GM21390 (cell line): Measurements from ENCODE around the gene SERPINB12.

Source experiments
- ATAC-seq: cut with Tn5 transposase; IDR thresholded peaks from one replicate; pipeline ENCODE4 v1.9.1; 2021; ENCODE audit not compliant: unreplicated experiment

SERPINB12 gene, protein sequence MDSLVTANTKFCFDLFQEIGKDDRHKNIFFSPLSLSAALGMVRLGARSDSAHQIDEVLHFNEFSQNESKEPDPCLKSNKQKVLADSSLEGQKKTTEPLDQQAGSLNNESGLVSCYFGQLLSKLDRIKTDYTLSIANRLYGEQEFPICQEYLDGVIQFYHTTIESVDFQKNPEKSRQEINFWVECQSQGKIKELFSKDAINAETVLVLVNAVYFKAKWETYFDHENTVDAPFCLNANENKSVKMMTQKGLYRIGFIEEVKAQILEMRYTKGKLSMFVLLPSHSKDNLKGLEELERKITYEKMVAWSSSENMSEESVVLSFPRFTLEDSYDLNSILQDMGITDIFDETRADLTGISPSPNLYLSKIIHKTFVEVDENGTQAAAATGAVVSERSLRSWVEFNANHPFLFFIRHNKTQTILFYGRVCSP

DNA sequence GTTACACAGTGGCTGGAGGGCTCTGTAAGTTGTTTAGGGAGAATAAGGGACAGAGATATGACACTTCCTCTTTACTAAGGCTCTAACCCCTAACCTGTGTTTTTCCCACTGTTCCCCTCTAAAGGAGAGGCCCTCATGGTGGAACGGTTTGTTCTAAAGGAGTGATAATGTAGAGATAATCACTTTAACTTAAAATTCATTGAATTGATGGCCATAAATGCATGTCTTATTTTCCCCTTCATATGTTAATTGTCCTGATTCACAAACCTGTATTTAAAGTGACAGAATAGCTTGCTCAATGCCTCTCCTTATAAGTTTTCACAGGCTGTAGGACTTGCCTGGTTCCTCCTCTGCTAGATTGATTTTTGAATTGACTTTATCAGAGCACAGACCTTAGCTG is at the start of gene SERPINB12:
Gene SERPINB12, plus strand, starts transcription at position 301 of the 400 bp plus-strand sequence. CDS start 13,791 bp downstream, outside the sequence.
- ATAC-seq: no peak

DNA sequence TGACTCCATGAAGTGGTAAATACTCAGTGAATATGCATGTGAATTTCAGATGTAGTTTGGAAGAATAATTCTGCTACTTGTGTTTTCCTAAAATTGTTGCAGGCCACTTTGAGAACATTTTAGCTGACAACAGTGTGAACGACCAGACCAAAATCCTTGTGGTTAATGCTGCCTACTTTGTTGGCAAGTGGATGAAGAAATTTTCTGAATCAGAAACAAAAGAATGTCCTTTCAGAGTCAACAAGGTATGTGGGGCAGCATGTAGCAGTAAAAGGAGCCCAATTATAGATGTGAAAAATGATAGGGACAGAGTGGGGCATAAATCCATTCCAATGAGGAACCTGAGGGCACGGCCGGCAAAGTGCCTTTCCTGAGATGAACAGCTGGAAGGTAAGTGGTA is 49.3 kb upstream of the SERPINB12 start:
- no peak for ATAC-seq

DNA sequence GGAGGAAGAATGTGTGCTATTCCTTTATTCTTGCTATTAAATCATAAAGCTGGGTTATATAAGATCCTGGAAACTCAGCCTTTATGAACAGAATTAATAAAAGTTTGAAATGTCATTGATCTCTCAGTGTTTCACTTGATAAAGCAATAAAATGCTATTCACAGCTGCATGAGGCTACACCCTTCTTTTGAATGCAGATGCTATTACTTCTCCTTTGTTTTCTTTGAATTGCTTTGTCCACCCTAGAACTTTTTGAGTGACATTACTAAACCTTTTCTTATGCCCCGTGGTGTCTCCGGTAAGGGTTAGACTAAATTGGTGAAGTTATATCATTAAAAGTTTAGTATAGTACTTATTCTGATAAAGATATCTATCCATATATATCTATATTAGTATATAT is 46.5 kb upstream of the SERPINB12 start:
- ATAC-seq: no peak

DNA sequence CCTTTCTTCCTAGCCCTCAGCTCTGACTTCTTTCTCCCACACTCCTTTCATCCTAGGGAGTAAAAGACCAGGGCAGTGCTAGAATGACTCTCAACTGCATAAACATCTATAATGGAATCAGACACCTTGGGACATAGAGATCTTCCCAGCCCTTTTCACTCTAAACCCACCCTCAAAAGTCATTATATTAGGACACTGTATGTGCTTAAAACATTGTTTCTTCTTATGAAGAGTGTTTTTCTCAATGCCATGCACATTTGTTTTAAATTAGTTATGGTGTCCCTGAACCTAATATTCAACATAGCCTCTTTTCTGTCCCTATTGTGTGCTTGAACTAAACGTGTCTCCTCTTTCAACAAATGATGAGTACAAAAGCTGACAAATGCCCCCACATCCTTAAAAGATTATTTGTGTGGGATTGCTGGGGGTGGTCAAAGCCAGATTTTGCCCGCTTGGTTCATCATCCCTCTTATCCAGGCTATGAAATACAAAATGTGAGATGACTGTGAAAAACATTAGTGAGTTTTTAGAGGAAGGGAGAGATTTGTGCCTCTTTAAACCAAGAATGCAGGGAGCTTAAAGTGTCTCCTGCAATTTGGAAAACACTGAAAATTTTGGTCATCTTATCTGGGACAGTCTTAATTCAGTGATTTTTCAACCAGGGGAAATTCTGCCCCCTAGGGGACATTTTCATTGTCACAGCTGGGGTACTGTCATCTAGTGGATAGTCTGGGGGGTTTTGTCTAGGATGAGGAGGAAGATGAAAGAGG is 36.4 kb upstream of the SERPINB12 start:
- ATAC-seq: no peak

DNA sequence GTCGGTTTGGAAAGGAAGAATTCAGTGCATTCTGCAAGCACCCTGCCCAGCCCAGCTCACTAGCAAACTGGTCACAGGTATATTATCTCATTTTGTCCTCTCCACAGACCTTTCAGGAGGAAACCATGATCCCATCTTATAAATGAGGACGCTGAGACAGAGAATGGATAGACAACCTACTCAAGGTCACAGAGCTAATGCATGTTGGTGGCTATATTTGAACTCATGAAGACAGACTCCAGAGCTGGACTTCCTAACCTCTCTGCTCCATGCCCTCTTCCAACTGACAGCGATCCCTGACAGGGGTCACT is 35.9 kb upstream of the SERPINB12 start:
- ATAC-seq: no peak

DNA sequence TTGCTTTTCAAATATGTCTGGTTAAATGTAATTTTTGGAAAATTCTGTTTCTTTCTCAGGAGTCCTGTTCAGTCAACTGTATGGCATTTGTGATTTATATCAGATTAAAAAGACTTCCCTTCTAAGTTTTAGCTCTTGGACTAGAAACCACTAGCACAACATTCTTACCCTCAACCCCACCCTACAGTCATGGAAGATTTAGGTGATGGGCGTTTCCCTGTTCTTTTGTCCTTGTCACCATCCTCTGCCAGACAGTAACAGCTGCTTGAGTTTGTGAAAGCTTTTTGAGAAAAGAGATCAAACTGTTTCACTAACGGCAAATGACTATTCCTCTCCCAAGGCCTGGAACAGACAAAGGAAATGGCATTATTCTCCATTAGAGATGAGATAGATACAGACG is 33.6 kb upstream of the SERPINB12 start:
- ATAC-seq: no peak

DNA sequence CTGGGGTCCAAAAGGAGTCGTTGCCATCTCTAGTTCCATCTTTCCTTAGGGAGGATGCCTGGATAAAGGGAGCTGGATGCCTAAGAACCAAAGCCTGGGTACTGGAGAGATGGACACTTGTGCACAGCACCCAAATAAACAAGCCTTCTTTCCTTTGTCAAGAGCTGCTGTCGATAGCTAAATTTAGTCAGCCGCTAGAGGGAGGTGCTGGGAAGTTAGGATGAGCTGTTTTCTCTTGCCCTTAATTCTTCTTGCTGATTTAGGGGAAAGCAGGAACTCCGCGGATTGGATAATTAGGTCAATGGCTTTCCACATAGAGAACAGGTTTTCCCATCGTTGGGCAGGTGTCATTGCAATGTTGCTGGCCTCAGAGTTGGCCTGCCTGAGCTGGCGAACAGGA is 30.9 kb upstream of the SERPINB12 start:
- no peak for ATAC-seq

DNA sequence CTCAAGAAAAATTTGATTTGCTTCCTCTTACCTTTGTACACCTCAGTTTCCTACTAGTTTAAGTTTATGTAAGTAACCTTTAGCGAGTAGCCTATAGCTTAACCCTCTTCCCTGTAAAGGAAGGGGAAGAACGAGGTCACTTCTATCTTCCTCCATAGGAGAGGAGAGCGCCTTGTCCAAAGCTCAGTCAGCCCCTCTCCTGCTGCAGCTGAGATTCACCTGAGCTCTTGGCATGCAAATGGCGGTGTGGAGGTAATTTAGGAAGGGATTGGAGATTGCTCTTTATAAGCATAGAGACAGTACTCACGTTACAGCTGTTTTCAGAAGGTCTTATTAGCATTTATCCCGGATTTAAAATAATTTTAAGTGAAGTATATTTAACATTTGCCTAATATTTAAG is 27.8 kb upstream of the SERPINB12 start:
- no peak for ATAC-seq

DNA sequence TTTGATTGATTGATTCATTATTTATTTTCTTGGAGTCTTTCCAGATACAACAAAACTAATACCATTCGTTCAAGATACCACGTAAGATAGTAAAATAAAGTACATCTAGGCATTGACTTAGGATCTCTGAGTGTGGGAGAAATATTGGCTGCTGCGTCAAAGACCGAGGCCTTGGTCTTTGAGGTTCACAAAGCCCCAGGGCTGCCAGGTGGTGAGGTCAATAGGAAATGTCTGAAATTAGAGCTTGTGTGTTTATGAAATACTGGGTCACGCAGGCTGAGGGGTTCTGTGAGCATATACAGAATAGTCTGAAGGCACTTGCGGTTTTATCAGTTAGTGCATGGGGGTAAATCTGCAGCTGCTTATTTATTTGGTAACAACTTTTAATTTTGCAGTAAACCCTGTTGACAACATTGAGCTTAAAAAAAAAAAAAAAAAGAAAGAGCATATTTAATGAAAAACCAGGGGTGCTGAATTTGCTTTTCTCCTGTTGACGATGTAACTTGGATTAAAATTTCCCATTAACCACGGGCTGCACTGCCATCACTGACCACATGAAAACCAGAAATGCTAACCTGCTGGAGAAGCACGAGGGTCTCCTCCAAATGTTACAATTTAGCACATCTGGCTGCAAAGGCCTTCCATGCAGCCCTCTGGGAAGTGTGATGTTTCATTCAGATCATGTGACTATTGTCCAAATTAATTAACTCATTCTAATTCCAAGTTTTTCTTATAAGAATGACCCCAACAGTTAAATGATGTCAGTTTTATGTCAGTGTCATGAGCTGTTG is 27.1 kb upstream of the SERPINB12 start:
- ATAC-seq: no peak

DNA sequence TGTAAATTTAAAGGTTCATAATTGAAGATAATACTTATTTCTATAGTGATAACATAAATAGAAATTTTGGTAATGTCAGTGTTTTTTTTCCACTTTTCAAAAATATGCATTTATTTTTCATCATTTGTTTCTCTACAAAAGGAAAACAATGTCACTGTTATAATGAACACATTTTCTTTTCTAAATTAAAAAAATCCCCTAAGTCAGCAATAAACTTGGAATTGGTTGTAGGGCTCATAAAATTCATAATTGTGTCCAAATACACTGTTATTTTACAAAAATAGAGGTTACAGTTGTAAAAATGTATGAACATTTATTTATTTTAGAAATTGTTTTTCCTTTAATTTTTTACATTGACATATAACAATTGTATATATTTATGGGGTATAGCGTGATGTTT is 26.4 kb upstream of the SERPINB12 start:
- ATAC-seq: no peak

DNA sequence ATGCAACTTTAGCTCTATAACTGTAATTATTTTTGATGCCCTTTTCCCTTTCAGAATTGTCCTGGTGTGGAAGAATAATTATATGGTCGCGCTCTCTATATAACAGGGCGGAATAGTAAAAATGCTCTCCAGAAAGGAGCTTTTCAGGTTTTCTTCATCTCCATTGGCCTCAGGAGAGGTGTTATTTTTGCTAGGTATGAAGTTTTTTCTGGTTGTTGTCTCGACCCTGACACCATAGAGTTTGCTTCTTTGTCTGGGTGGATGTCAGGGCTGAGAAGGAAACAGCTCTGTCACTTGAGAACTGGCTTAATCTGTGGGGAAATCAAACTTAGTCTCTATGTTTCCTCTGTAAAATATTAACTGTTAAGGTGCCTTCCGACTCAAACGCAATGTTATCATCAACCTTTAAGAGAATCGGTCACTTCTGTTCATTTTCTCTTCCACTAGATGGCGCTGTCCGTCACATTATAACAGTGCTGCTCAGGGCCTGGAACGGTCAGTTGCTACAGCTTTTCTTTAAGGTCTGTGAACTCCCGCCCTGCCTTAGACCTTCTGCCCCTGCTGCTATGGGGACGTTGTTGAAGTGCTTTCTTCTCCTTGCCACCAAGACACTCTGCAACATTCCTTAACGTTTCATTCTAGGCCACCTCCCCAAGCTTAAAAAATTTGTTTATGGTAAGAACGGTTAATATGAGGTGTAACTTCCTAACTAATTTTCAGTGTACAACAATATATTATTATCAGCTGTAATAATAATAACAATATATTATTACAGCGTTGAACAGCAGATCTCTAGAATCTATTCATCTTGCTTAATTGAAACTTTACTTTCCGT is 23.8 kb upstream of the SERPINB12 start:
- peak; percentile 98 for ATAC-seq

DNA sequence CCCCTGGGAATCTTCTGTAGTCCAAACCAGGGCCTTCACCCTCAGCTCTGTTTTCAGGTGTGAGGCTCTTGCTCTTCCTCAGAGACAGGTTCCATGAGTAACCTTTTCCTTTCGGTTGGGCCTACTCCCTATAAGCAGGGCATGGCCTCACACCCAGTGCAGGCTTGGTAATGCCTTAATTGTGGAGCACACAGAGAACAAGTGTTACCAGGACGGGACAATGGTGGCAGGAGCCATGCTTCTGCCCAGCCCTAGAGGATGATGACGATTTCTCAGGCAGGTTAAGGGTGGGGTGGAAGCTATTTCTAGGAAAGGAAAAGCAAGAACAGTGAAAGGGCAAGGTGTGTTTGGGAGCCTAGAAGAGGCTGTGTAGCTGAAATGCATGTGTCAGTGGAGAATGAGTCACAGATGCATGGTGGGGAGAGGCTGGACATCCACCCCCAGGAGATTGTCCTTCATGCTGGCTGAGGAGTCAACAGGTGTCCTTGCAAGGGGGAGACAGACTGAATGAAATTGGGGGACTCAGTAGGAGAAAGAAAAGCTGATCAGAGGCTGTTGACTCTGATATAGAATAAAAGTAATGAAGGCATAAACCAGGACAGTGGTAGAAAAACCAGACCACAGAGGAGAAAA is 22.0 kb upstream of the SERPINB12 start:
- ATAC-seq: no peak

DNA sequence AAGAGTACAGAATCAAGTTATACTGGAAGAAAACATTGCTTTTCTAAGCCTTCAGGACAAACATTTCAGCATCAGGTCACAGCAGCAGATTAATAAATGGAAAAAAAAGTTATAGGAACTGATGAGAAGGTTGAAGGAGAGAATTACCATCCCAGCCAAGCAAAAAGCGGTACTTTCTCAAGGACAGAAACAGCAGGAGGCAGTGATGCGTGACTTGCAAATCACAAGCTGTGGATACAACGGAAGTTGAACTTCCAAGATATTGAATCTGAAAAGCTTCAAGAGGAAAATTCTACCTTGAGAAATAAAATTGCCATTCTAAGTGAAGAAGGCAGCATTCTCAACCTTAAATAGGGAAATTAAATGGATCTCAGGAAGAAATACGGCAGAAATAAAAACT is 18.5 kb upstream of the SERPINB12 start:
- no peak for ATAC-seq

DNA sequence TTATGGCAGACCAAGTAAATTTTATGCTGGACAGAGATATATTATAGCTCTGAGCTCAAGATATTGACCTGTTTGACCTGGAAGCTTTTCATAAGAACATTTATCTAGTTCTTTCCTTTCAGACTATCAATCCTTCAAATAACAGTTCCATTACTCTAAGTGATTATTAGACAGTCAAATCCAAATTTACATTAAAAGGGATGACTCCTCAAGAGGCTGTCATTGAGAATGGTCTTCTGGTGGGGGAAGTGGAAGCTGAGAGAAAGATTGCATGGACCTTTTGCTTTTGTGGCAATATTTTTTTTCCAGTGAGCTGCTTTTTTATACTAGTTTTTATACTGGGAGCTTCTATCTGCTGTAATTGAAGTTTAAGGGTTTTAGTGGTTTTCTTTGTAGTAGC is 14.9 kb upstream of the SERPINB12 start:
- no peak for ATAC-seq

DNA sequence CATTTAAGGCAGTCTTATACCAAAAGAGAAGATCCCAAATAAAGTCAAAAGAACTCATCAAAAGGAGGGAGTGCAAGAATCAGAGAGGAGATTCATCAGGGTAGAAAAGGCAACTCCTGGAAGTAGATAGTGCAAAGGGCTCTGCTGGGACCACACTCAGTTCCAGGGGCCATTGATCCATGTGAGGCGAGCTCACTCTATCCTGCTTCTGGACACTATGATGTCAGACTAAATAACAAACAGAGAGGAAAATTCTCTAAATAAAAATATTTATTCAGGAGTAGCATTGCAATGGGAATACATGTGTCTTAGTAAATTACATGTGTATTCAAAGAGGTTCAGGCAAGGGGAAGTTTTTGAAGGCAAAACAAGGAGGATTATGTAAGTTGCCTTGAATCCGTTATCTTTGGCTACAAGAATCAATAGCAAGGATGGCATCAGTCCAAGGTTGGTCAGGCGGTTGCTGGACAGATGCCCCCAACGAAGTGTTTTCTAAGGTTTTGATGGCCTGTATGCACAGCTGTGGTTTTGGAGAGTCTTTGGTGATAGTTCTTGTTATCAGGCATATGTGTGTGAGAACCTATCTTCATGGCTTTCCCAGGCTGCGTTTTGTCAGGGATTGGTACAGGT is 13.2 kb upstream of the SERPINB12 start:
- ATAC-seq: no peak

DNA sequence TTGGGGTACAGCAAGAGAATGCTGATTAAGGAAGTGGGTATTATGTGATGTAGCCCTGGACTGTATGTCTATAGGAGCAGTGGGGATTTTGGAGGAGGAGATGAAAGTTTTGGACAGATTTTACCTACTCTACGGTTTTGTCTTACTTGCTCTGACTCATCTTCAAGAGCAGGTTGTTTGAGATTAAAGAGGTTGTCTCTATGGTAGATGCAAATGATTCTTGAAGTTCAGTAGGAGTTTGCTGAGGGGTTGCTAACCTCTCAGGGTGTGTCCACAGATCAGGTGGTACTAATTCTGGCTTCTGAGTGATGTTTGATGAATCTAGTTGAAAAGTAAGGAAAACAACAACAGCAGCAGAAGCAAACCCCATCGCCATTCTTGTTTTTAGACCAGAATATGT is 9.7 kb upstream of the SERPINB12 start:
- no peak for ATAC-seq

DNA sequence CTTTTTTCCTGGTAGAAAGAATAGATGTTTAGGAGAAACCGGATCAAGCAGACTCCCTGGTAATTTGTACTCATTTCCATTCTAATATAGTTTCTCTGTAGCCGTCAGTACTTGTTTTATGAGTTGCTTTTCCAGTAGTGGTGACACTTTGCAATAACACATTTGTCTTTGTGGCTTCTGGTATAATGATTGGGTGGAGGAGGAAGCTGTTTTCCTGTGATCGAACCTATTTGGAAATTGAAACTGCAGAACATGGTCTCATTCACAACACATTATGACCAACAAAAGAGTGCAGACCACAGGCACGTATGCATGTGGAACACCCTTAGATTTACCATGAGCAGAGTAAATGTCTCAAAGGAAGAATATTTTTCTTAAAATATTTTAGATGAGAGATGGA is 7.6 kb upstream of the SERPINB12 start:
- peak; percentile 66 for ATAC-seq

DNA sequence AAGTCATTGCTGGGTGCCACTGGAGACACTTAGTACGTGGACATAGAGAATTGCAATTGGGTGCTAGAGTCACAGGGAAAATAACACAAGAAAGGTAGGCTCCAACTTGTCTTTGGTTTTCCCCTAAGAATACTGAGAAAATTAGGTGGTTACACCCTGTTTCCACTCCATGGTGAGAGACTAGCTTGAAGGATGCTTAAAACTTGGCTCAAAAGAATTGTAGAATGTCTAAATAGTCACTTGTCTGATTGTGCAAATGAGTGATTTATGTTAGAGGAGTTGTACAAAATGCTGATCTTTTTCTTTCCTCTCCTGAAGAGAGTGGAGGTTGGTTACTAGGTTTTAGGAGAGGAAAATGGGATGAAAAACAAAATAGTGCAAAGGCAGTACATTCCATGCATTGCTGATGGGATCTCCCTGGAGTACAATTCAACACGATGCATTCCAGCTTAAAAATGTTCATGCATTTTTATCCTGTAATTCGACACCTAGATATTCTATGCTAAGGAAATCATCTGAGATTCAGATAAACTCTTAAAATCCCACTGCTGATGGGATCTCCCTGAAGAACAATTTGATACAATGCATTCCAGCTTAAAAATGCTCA is 2.2 kb upstream of the SERPINB12 start:
- ATAC-seq: no peak

DNA sequence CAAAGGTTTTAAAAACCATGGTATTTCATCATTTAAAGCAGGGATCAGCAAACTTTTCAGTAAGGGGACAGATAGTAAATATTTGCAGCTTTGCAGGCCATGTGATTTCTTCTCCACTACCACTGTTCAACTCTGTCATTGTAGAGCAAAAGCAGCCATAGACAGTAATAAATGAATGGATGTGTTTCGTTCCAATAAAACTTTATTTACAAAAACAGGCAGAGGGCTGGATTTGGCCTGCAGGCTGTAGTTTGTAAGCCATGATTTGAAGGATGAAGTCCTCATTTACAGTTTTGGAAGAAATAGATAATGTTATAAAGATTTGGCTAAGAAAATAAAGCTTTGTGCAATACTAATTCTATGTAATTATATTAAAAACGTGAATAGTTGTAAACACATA is 1.8 kb downstream of the SERPINB12 start:
- no peak for ATAC-seq
